Activated naive CD8-positive, alpha-beta T cell treated with anti-CD3 and anti-CD28 coated beads, Interleukin-2, amount 50 U/mL, for 24 hours (primary cell): ENCODE results near the gene HSPBP1.
A peak's percentile ranks its signal among the peaks of the same experiment; 100 is the strongest.
"Not testable (repeated sequence)": the region's sequence is repeated elsewhere in the genome, so short reads cannot be mapped to it uniquely, and the experiment has no call there.

ENCODE experiments used
- ATAC-seq: fragments of 150-1000 bp; cut with Tn5 transposase; one replicate; pipeline ENCODE4 v1.10.0; 2021
- DNase-seq: peaks from one replicate; pipeline ENCODE4 v3.0.0; 2021
- H3K27ac Mint-ChIP-seq: one replicate; pipeline ENCODE4 v1.8.0; 2021; ENCODE audit warnings: mild to moderate bottlenecking, mixed read lengths
- H3K27me3 Mint-ChIP-seq: one replicate; pipeline ENCODE4 v1.8.0; 2021; ENCODE audit warnings: mixed read lengths
- H3K36me3 Mint-ChIP-seq: one replicate; pipeline ENCODE4 v1.8.0; 2021; ENCODE audit warnings: low read depth, mixed read lengths
- H3K4me1 Mint-ChIP-seq: one replicate; pipeline ENCODE4 v1.8.0; 2021; ENCODE audit warnings: mixed read lengths
- H3K4me3 Mint-ChIP-seq: one replicate; pipeline ENCODE4 v1.8.0; 2021; ENCODE audit warnings: mild to moderate bottlenecking, moderate library complexity, mixed read lengths
- H3K9me3 Mint-ChIP-seq: one replicate; pipeline ENCODE4 v1.8.0; 2021; ENCODE audit warnings: mixed read lengths

The HSPBP1 gene

DNA sequence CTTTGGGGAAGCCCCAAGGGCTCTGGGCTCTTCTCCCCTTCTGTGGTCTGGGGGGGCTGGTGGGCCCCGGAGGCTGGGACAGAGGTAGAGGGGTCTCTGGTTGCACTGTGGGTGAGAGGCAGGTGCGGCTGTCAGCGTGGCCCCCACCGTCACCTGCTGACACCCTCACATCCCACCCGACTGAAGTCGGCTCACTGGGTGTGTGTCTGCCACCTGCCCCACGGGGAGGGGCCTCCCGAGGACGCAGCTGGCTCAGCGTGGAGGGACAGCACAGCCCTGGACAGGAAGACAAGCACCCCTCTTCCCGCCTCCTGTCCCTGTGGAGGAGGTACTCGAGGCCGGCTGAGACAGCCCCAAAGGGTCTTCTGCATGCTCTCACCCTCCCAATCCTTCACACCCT is 49.1 kb downstream of the HSPBP1 start:
- Mint-ChIP-seq H3K27ac (no peak overlapping the region), H3K27me3 (no peaks in the 10 kb centered on the region), H3K9me3 (no peaks in the 10 kb centered on the region), H3K4me1 (no peaks in the 10 kb centered on the region), H3K4me3 (no peak overlapping the region), H3K36me3 (peaks cover 39% of the 10 kb centered on the region)
- ATAC-seq (no peak), DNase-seq (no peak)

DNA sequence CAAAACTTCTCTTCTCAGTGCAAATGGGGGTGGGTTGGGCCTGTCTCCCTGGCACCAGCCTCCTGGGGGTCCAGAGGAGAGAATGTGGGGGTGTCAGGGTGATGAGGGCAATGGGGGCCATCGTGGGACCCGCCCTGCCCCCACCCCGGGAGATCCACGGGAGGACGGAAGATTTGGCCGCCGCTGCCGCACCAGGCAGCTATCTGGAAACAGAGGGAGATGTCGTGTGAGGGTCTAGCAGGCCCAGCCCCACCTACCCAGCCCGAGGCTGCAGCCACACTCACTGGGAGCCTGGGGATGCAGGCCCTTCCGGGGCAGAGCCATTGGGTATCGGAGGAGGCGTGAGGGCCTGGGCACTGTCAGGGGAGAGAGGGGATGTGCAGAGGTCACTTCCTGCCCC is 49.6 kb downstream of the HSPBP1 start:
- DNase-seq: no peak
- no peaks in the 10 kb centered on the region for H3K27me3 Mint-ChIP-seq
- peaks cover 43% of the 10 kb centered on the region for H3K36me3 Mint-ChIP-seq
- H3K9me3 Mint-ChIP-seq: no peaks in the 10 kb centered on the region
- no peak overlapping the region for H3K27ac Mint-ChIP-seq
- no peak for ATAC-seq
- no peaks in the 10 kb centered on the region for H3K4me1 Mint-ChIP-seq
- no peak overlapping the region for H3K4me3 Mint-ChIP-seq

DNA sequence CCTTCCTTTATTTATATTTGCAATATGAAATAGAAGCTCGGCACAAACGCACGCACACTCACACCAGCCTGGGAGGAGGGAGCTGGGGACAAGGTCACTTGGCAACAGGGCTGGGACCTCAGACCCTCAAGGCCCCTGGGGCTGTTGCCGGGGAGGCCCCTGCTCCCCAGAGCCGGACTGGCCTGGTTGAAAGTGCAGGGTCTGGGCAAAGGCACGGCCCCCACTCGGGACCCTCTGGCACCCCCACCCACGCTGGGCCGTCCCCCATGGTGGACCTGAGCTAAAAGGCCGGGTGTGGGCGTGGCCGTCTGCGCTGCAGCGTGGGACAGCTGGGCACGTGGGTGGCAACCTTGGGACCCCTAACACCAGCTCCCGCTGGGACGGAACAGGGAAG is 50.1 kb downstream of the HSPBP1 start:
- Mint-ChIP-seq H3K4me1 (no peaks in the 10 kb centered on the region), H3K27ac (no peak overlapping the region), H3K4me3 (no peak overlapping the region), H3K9me3 (no peaks in the 10 kb centered on the region), H3K27me3 (no peaks in the 10 kb centered on the region), H3K36me3 (peaks cover 37% of the 10 kb centered on the region)
- ATAC-seq (no peak), DNase-seq (no peak)

DNA sequence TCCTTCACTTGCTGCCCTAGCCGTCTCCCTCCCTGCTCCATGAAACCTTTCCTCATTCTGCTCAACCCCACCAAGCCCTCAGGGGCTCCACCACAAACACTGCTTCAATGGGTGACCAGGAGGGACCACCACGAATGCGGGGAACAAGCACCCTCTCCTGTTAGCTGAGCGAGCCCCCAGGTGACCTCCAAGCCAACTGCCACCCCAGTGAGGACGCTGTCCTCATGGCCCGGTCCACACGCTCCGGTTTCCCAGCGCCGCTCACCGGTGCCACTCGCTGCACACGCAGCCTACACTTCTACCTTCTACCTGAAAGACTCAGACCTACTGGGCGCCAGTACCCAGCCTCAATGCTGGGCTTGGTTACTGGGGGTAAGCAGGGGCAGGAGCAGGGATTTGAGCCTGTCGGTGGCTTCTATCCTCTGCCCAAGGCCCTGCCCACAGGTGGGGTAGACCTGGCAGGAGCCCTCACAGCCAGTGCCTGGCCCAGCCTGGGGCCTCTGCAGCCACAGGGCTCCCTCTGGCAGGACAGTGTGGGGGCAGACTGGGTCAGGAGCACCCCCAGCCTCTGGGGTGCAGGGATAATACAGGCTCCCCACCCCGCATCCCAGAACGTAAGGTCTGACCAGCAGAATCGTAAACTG is 50.6 kb downstream of the HSPBP1 start:
- Mint-ChIP-seq H3K4me3 (no peak overlapping the region), H3K36me3 (peaks cover 32% of the 10 kb centered on the region), H3K27ac (no peak overlapping the region), H3K4me1 (no peaks in the 10 kb centered on the region), H3K9me3 (no peaks in the 10 kb centered on the region), H3K27me3 (no peaks in the 10 kb centered on the region)
- ATAC-seq (no peak), DNase-seq (no peak)

DNA sequence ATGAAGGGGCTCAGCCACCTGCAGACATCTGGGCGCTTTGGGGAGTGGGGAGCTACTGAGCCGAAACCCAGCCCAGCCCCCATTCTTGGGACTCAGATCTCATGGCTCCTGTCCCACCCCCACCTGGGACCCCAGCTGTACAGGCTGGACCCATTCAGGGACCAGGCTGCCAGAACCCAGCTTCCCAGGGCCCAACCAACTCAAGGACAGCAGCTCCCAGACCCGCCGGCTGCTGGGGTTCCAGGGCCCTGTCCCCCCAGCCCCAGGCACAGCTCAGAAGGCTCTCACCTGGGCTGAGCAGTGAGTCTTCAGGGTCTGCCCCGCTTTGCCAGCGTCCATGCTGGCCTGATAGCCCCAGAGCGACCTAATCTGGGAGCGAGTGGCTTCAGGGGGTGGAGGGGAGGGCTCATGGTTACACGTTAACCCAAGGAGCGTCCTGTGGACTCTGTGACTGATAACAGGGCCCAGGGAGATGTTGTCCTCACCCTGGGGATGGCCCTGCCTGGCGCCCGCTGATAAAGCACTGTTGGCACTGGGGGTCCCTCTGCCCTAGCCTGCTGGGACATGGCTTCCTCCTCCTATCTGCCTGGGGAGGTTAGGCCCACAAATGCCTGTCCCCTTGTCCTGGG is 51.4 kb downstream of the HSPBP1 start, which contains the start of gene TMEM86B:
TMEM86B (minus strand) TSS at position 361 of the 629 bp plus-strand sequence; CDS start at position 339, 22 bp downstream.
- no peaks in the 10 kb centered on the region for H3K4me1 Mint-ChIP-seq
- H3K9me3 Mint-ChIP-seq: no peaks in the 10 kb centered on the region
- H3K27ac Mint-ChIP-seq: no peak within 1 kb of the TSS
- peaks cover 28% of the 10 kb centered on the region for H3K36me3 Mint-ChIP-seq
- DNase-seq: no peak
- no peaks in the 10 kb centered on the region for H3K27me3 Mint-ChIP-seq
- no peak for ATAC-seq
- H3K4me3 Mint-ChIP-seq: no peak within 1 kb of the TSS

DNA sequence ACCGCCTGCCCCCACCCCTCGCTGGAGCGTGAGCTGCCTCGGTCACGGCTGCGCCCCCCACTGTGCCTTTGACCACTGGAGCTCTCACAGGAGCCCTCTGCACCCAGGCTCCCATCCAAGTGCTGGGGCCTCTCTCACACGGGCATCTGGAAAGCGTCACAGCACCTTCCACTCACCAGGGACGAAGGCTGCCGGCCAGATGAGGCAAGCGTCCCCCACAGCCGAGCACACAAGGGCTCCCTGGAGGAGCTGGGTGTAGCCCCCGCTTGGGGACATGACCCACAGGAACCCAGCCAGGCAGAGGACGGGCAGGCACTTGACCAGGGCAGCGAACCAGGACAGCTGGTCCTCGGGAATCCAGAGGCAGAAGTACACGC is 51.9 kb downstream of the HSPBP1 start:
- Mint-ChIP-seq H3K4me1 (no peaks in the 10 kb centered on the region), H3K36me3 (peaks cover 23% of the 10 kb centered on the region), H3K27ac (no peak overlapping the region), H3K27me3 (no peaks in the 10 kb centered on the region), H3K9me3 (no peaks in the 10 kb centered on the region), H3K4me3 (no peak overlapping the region)
- no peak for ATAC-seq
- no peak for DNase-seq

DNA sequence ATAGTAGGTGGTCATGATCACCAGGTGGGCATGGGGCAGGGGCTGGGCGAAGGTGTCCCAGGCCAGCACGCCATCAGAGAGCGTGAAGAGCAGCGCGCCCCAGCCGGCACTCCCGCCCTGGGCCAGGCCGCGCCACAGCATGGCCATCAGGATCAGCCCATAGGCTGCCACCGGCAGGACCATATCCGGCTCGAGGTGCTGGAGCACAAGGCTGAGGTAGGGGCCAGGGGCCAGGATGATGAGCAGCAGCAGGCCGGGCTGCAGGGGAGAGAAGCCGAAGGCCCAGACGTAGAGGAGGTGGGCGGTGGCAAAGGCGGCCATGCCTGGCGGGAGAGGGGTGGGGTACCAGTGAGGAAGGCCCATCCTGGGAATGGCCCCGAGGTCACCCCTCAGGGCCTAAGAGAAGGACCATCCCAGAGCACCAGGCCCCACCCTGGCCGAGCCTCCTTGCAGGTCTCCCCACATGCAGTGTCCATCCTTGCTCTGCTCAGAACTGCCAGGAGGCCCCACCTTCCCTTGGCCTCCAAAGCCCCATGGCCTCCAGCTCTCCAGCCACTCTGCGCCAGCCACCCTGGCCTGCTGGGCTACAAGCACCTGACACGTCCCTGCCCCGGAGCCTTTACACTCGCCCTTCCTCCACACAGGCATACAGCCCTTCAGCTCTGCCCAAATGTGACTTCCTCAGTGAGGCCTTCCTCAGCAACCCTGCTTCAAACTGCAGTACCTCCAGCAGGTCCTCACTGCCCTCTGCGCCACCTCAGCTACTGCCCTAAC is 52.5 kb downstream of the HSPBP1 start:
- ATAC-seq: no peak
- no peaks in the 10 kb centered on the region for H3K4me1 Mint-ChIP-seq
- peaks cover 19% of the 10 kb centered on the region for H3K36me3 Mint-ChIP-seq
- no peak overlapping the region for H3K27ac Mint-ChIP-seq
- no peaks in the 10 kb centered on the region for H3K9me3 Mint-ChIP-seq
- no peak for DNase-seq
- no peak overlapping the region for H3K4me3 Mint-ChIP-seq
- H3K27me3 Mint-ChIP-seq: no peaks in the 10 kb centered on the region

DNA sequence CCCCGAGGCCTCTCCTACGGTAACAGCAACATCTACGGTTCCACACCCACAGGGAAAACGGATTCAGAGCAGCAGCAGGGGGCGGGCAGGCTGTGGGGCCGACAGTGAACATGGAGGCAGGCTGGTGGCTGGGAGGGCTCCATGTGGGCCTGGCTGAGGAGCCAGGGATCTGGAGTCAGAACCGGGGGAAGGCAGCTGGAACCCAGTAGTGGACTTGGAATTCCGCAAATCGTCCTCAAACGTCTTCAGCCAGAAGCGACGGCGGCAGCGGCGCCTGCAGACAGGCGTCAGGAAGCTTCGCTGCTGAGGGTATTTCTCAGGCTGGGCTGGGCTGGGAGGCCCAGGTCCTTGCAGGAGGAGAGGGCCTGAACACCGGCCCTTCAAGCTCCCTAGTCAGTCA is 53.1 kb downstream of the HSPBP1 start:
- Mint-ChIP-seq H3K27ac (peak overlapping the region; percentile 57), H3K36me3 (peaks cover 16% of the 10 kb centered on the region)

DNA sequence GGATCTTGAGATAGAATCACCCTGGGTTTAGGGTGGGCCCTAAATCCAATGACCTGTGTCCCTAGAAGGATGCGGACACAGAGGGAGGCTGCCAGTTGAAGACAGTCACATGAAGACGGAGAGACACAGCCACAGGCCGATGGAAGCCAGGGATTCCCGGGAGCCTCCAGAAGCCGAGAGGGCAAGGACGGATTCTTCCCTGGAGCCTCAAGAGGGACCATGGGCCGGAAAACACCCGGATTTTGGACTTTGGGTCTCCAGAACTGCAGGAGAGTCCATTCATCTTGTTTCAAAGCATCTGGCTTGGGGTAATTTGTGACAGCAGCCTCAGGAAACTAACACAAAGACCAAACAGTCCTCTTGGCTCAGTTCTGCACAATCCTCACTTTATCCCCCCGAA is 53.6 kb downstream of the HSPBP1 start:
- H3K9me3 Mint-ChIP-seq: peaks cover 4% of the 10 kb centered on the region
- no peaks in the 10 kb centered on the region for H3K27me3 Mint-ChIP-seq
- no peak for ATAC-seq
- no peak for DNase-seq
- no peaks in the 10 kb centered on the region for H3K4me1 Mint-ChIP-seq
- H3K27ac Mint-ChIP-seq: peak overlapping the region; percentile 57
- peaks cover 20% of the 10 kb centered on the region for H3K36me3 Mint-ChIP-seq
- H3K4me3 Mint-ChIP-seq: no peak overlapping the region

More for the DNA sequence above, 53.1 kb downstream of the HSPBP1 start:
- no peaks in the 10 kb centered on the region for H3K27me3 Mint-ChIP-seq
- H3K4me1 Mint-ChIP-seq: no peaks in the 10 kb centered on the region
- no peak overlapping the region for H3K4me3 Mint-ChIP-seq
- no peaks in the 10 kb centered on the region for H3K9me3 Mint-ChIP-seq
- DNase-seq (no peak), ATAC-seq (no peak)

DNA sequence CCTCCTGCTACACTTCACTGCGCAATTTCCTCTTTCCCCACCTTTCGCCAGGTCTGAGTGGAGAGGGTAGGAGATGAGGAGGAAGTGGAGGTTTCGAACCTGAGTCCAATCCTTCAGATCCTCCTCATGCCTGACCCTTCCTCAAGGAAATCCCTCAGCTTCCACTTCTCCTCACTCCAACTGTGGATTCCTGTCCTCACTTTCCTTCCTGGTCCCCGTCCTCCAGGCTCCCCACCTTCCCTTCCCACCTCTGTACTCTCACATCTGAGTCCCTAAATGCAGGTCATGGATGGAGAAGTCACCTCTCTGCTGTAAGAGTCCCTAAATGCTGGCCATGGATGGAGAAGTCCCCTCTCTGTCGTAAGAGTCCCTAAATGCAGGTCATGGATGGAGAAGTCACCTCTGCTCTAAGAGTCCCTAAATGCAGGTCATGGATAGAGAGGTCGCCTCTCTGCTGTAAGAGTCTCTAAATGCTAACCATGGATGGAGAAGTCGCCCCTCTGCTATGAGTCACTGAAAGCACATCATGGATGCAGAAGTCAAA is 54.4 kb downstream of the HSPBP1 start:
- no peak for DNase-seq
- H3K9me3 Mint-ChIP-seq: peaks cover 4% of the 10 kb centered on the region
- peaks cover 26% of the 10 kb centered on the region for H3K36me3 Mint-ChIP-seq
- H3K4me1 Mint-ChIP-seq: peaks cover 2% of the 10 kb centered on the region
- H3K4me3 Mint-ChIP-seq: no peak overlapping the region
- no peaks in the 10 kb centered on the region for H3K27me3 Mint-ChIP-seq
- H3K27ac Mint-ChIP-seq: peak overlapping the region; percentile 37
- no peak for ATAC-seq

DNA sequence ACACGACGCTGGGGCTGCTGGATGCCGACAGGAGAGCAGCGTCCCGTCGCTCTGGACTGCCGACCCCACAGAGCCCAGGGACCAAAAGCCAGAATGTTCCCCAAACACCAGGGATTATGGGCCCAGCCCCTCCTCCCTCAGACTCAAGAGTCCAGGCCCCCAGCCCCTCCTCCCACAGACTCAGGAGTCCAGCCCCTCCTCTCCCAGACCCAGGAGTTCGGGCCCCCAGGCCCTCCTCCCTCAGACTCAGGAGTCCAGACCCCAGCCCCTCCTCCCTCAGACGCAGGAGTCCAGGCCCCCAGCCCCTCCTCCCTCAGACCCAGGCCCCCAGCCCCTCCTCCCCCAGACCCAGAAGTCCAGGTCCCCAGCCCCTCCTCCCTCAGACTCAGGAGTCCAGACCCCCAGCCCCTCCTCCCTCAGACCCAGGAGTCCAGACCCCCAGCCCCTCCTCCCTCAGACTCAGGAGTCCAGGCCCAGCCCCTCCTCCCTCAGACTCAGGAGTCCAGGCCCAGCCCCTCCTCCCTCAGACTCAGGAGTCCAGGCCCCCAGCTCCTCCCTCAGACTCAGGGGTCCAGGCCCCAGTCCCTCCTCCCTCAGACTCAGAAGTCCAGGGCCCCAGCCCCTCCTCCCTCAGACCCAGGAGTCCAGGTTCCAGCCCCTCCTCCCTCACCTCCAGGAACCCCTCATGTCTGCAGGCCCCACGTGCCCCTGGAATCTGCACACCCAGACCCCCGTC is 55.1 kb downstream of the HSPBP1 start:
- not testable (repeated sequence) for H3K4me1 Mint-ChIP-seq, H3K4me3 Mint-ChIP-seq, H3K27me3 Mint-ChIP-seq, DNase-seq, ATAC-seq, H3K9me3 Mint-ChIP-seq
- H3K27ac Mint-ChIP-seq: peak overlapping the region; percentile 39
- peaks cover 31% of the 10 kb centered on the region for H3K36me3 Mint-ChIP-seq

DNA sequence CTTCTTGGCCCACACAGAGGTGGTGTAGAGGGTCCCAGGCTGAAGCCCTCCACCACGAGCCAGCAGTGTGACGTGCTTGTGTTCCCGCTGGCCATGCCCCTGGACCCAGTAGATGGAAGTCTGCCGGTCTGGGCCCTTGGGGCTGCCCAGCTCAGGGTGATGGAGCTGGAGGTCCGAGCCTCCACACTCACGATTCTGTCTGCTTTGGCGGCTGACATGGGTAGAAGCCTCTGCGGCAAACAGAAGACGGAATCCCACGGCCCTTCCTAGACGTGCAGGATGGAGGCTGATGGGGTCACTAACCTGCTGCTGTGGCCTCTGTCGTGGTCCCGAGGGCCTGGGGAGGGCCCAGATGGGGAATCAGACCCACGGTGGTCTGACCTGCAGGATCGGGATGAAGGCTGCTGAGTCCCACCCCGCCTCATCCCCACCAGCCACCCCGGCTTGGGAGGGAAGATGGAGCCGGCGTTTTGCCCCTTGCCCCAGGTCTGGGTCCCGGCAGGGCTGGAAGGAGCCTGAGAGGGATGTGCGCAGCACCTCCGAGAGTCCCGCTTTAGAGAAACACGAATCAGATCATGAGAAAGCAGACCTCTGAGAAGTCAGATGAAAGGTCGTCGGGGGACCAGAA is 55.8 kb downstream of the HSPBP1 start:
- H3K4me3 Mint-ChIP-seq: no peak overlapping the region
- no peak for ATAC-seq
- H3K4me1 Mint-ChIP-seq: peaks cover 2% of the 10 kb centered on the region
- H3K36me3 Mint-ChIP-seq: peaks cover 31% of the 10 kb centered on the region
- no peak for DNase-seq
- no peaks in the 10 kb centered on the region for H3K27me3 Mint-ChIP-seq
- H3K9me3 Mint-ChIP-seq: peaks cover 4% of the 10 kb centered on the region
- peak overlapping the region; percentile 39 for H3K27ac Mint-ChIP-seq

DNA sequence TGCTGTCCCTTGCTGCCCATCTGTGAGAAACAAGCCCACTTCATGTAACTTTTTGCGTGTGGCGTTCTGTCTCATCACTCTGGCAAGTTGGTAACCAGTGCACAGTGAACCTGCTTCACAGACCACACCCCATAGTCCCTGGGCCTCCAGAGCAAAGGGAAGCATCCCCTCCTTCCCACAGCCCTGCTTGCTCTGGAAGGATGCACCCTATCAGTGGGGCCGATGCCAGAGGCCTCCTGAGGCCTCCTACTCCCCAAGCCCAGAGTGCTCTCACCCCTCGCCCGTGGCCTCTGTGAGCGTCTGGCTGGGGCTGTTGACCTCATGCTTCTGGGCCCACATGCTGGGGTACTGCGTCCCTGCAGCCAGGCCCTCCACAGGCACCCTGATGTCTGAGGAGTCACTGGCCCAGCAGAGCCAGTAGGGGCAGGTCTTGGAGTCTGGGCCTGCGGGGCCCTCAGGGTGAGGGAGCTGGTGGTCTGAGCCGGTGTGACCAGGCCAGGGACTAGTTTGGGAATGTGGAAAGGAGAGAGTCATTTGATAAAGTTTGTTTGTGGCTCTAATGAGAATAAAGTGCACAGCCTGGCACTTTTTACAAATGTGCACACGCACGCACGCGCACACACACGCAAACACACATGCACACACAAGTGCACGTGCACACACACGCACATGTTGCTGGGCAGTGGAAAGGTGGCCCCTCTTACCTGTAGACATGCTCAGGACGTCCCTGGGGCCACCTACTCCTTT is 56.4 kb downstream of the HSPBP1 start:
- H3K36me3 Mint-ChIP-seq: peaks cover 31% of the 10 kb centered on the region
- ATAC-seq (no peak), DNase-seq (no peak)
- no peaks in the 10 kb centered on the region for H3K27me3 Mint-ChIP-seq
- H3K9me3 Mint-ChIP-seq: peaks cover 4% of the 10 kb centered on the region
- peaks cover 2% of the 10 kb centered on the region for H3K4me1 Mint-ChIP-seq
- no peak overlapping the region for H3K27ac Mint-ChIP-seq
- no peak overlapping the region for H3K4me3 Mint-ChIP-seq
